GM12875 (cell line): ENCODE data around the gene STIM1.
"Not testable (repeated sequence)": the region's sequence is repeated elsewhere in the genome, so short reads cannot be mapped to it uniquely, and the experiment has no call there.

Experiments used
- H3K4me3 ChIP-seq: one replicate; pipeline ENCODE4 v1.5.1; 2011; ENCODE audit warnings: low read depth, low read length, control low read depth
- TF ChIP-seq, protein P1 (sequence below): IDR thresholded peaks from 2 replicates; pipeline ENCODE4 v1.5.1; 2011; ENCODE audit warnings: low read depth, mild to moderate bottlenecking, control low read depth, inconsistent platforms, low read length, moderate library complexity, borderline replicate concordance; ENCODE audit not compliant: insufficient read depth

The STIM1 gene

DNA sequence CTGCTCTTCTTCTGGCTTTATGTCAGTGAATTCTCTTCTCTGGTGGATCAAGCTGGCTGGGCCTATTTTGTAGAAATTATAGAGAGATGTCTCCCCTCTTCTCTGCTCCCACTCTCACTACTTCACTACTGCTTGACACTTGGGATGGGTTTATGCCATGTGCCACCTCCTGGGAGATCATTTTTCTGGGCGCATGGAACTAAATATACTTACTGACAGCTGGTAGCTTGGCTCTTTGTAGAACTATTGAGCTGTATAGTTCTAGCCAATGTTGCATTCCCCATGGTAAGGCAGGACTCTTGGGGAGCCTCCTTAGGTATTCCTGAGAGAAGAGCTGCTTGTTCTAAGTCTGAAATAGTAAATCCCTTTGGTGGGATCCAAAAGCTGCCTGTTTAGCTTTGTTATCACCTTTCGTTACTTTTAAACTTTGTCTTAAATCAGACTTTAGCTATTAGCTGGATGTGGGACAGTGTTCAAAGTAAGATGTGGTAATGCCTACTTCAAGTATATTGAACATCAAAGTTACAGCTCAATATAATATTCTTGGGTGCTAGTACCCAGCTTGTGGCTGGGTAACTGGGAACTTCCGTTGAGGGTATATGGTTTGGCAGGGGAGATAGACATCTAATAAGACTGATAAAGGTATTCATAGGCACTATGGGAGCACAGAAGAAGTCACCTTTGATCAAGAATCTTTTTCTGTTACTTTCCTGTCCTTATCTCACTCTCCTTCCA lies 151.6 kb downstream of the STIM1 start:
- H3K4me3 ChIP-seq, result no peak overlapping the region
- TF ChIP-seq, protein P1, sequence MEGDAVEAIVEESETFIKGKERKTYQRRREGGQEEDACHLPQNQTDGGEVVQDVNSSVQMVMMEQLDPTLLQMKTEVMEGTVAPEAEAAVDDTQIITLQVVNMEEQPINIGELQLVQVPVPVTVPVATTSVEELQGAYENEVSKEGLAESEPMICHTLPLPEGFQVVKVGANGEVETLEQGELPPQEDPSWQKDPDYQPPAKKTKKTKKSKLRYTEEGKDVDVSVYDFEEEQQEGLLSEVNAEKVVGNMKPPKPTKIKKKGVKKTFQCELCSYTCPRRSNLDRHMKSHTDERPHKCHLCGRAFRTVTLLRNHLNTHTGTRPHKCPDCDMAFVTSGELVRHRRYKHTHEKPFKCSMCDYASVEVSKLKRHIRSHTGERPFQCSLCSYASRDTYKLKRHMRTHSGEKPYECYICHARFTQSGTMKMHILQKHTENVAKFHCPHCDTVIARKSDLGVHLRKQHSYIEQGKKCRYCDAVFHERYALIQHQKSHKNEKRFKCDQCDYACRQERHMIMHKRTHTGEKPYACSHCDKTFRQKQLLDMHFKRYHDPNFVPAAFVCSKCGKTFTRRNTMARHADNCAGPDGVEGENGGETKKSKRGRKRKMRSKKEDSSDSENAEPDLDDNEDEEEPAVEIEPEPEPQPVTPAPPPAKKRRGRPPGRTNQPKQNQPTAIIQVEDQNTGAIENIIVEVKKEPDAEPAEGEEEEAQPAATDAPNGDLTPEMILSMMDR, result no peak

DNA sequence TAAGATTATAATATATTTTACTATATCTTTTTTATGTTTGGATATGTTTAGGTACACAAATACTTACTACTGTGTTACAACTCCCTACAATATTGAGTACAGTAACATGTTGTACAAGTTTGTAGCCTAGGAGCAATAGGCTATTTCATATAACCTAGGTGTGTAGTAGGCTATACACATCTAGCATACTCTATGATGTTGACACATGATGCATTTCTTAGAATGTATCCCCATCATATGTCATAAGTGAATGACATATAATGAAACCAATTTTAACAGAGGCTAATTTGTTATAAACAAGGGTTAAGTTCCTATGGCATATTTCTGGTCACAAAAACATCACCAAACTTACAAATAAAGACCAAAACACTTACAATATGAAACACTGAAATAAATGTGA lies 152.7 kb downstream of the STIM1 start:
- no peak overlapping the region for H3K4me3 ChIP-seq
- TF ChIP-seq, protein P1, result no peak

DNA sequence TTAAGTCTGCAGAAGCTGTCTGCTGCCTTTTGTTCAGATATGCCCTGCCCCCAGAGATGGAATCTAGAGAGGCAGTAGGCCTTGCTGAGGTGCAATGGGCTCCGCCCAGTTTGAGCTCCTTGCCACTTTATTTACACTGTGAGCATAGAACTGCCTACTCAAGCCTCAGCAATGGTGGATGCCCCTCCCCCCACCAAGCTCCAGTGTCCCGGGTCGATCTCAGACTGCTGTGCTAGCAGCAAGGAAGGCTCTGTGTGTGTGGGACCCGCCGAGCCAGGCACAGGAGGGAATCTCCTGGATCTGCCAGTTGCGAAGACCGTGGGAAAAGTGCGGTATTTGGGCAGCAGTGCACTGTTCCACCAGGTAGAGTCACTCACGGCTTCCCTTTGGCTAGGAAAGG lies 161.1 kb downstream of the STIM1 start:
- not testable (repeated sequence) for H3K4me3 ChIP-seq

DNA sequence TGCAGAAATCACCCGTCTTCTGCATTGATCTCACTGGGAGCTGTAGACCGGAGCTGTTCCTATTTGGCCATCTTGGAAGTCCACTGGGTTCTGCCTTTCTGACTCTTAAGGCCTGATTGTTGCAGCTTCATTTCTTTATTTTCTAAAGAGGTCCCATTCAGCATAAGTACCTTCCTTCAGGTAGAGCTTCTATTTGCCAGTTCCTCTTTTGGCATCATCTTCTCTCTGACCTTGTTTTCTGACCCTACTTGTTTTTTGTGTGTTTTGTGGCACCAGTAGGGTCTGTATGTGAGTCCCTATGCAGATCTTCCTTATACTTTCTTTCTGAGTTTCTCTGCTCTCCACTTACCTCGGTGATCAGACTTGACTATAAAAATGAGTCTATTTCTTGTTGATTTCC lies 161.7 kb downstream of the STIM1 start:
- H3K4me3 ChIP-seq, result no peak overlapping the region
- TF ChIP-seq, protein P1, result no peak

DNA sequence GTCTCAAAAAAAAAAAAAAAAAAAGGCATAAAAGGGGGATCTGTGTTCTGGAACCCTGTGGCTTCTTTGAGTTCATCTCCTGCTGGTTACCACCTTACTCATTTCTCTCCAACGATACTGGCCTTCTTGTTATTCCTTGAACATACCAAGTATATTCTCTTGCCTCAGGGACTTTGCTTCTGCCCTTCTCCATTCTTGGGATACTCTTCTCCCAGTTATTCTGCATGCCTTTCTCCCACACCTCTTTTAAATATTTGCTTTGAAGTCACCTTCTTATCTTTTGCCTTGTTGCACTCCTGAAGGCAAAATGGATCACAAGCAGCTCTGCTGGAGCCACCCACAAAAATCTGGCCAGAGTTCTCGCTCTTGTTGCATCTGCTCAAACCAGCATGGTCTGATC lies 163.2 kb downstream of the STIM1 start:
- TF ChIP-seq, protein P1, result no peak
- no peak overlapping the region for H3K4me3 ChIP-seq

DNA sequence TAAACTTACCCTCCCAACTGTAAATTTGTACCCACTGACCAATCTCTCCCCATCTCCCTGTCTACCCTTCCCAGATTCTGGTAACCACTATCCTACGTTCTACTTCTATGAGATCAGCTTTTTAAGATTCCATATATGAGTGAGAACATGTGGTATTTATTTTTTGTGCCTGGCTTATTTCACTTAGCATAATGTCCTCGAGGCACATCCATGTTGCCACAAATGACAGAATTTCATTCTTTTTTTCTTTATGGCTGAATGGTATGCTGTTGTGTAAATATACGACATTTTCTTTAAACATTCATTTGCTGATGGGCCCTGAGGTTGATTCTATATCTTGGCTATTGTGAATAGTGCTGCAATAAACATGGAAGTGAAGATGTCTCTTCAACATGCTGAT lies 164.4 kb downstream of the STIM1 start:
- TF ChIP-seq, protein P1, result no peak
- no peak overlapping the region for H3K4me3 ChIP-seq

DNA sequence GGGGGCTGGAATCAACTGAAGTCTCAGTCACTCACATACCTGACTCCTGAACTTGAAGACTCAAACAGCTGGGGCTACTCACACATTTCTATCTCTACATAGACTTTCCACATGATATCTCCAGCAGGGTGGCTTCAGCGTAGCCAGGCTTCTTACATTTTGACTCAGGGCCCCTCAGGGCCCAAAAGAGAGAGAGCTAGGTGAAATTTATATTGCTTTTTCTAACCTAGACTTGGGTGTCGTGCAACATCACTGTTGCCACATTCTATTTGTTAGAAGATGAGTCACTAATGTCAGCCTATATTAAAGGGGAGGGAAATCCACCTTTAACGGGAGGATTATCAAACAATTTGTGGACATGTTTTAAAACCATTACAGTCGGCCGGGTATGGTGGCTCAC lies 167.2 kb downstream of the STIM1 start:
- TF ChIP-seq, protein P1, result no peak
- no peak overlapping the region for H3K4me3 ChIP-seq
